ENCODE results near the gene CPED1. TPM values are rescaled to one million over a fixed set of nuclear protein-coding genes. Genes with fewer than 3 reads are reported as not detected.

Gene CPED1
- total RNA-seq, 1 donor from 2014 or later: 0.26 TPM

DNA sequence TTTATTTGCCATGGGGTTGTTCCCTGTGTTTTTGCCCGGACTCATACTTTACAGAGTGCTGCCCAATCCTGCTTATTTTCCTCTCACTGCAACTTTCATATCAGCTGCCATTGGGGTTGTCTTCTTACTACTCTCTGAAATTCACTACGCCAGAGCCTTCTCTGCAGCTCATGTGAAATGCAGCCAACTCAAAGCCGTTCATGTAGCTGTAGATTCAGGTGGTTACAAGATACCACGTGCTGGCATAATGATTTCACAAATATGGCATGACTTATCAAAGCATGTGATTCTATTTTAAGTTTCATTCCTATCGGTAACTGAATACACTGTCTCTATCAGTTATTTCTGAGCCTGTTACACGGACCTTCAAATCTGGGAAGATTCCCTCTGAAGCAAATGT lies 210.0 kb downstream of the CPED1 start:
- FAIRE-seq: peak; percentile 50
- DNase-seq (ENCODE audit: low read depth): no peak
- no peaks in the 10 kb centered on the region for H3K36me3 ChIP-seq (ENCODE audit: control insufficient read depth, insufficient read depth, low read length)

DNA sequence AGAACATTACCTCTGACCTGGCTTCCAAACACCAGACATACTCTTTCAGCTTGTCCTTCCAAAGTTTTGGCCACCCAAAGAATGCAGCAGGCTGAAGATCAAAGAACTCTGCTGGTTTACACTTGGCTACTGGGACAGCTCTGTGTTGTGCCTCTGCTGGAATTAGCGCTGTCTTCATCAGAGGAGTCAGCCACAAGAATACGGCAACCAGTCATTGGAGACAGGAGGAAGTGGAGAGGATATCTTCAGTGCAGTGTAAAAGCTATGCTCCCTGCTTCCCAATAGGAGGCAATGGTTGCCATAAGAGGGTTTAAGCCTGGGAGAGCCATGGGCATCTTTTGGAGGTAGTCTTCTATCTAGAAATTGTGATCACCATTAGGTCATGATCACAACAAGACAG lies 213.6 kb downstream of the CPED1 start:
- TF ChIP-seq, protein P1, sequence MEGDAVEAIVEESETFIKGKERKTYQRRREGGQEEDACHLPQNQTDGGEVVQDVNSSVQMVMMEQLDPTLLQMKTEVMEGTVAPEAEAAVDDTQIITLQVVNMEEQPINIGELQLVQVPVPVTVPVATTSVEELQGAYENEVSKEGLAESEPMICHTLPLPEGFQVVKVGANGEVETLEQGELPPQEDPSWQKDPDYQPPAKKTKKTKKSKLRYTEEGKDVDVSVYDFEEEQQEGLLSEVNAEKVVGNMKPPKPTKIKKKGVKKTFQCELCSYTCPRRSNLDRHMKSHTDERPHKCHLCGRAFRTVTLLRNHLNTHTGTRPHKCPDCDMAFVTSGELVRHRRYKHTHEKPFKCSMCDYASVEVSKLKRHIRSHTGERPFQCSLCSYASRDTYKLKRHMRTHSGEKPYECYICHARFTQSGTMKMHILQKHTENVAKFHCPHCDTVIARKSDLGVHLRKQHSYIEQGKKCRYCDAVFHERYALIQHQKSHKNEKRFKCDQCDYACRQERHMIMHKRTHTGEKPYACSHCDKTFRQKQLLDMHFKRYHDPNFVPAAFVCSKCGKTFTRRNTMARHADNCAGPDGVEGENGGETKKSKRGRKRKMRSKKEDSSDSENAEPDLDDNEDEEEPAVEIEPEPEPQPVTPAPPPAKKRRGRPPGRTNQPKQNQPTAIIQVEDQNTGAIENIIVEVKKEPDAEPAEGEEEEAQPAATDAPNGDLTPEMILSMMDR (IDR thresholded peaks at IDR 0.05; ENCODE audit: insufficient read depth, low read length, severe bottlenecking): no peak
- no peaks in the 10 kb centered on the region for H3K36me3 ChIP-seq (ENCODE audit: control insufficient read depth, insufficient read depth, low read length)
- DNase-seq (ENCODE audit: low read depth): no peak
- H3K27me3 ChIP-seq (ENCODE audit: control insufficient read depth, insufficient read depth, low read length): no peaks in the 10 kb centered on the region
- H3K4me3 ChIP-seq (ENCODE audit: low read depth, low read length): no peak overlapping the region
- FAIRE-seq: no peak

More for the DNA sequence above, 210.0 kb downstream of the CPED1 start:
- no peak overlapping the region for H3K4me3 ChIP-seq (ENCODE audit: low read depth, low read length)
- H3K27me3 ChIP-seq (ENCODE audit: control insufficient read depth, insufficient read depth, low read length): no peaks in the 10 kb centered on the region
- TF ChIP-seq, protein P1 (IDR thresholded peaks at IDR 0.05; ENCODE audit: insufficient read depth, low read length, severe bottlenecking): no peak

DNA sequence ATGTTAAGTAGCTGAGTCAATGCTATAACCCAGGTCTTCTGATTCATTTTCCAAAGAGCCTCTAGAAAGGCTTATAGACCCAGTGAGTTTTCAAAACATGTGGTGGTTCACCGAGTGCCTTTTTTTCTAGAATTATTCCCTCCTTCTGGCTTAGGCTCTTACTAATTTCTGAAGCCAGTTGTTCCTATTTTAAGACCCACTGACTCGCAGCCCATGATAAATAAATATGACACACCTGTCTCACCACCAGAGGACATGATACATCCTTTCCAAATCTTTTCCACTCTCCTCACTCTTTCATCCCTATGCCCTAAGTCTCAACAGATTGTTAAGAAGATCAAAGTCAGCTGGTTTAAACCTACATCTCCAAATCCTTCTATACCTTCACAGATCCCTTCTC lies 214.3 kb downstream of the CPED1 start:
- no peak for FAIRE-seq

DNA sequence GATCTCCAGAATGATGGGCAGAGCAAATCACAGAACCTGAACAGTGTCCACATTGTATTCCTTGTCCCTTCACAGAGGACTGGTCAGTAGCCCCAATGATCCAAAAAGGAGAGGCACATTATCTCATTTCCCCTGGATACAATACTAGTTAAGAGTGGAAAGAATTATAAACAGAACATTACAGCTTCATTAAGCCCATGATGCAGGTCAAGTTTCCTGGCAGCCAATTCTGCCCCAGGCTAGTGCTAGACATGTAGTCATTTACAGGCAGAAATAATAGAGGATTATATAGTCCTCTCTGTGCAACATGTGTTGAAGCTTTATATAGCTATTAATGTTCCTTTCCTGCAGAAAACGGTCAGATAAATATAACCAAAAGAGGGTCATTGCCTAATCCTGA lies 216.0 kb downstream of the CPED1 start:
- FAIRE-seq (no peak), DNase-seq (ENCODE audit: low read depth) (peak; percentile 16)
- Histone ChIP-seq H3K36me3 (ENCODE audit: control insufficient read depth, insufficient read depth, low read length) (no peaks in the 10 kb centered on the region), H3K4me3 (ENCODE audit: low read depth, low read length) (no peak overlapping the region), H3K27me3 (ENCODE audit: control insufficient read depth, insufficient read depth, low read length) (no peaks in the 10 kb centered on the region)
- TF ChIP-seq, protein P1 (IDR thresholded peaks at IDR 0.05; ENCODE audit: insufficient read depth, low read length, severe bottlenecking): no peak

More for the DNA sequence above, 214.3 kb downstream of the CPED1 start:
- DNase-seq (ENCODE audit: low read depth): no peak
- no peaks in the 10 kb centered on the region for H3K36me3 ChIP-seq (ENCODE audit: control insufficient read depth, insufficient read depth, low read length)
- no peaks in the 10 kb centered on the region for H3K27me3 ChIP-seq (ENCODE audit: control insufficient read depth, insufficient read depth, low read length)
- no peak overlapping the region for H3K4me3 ChIP-seq (ENCODE audit: low read depth, low read length)
- TF ChIP-seq, protein P1 (IDR thresholded peaks at IDR 0.05; ENCODE audit: insufficient read depth, low read length, severe bottlenecking): no peak

DNA sequence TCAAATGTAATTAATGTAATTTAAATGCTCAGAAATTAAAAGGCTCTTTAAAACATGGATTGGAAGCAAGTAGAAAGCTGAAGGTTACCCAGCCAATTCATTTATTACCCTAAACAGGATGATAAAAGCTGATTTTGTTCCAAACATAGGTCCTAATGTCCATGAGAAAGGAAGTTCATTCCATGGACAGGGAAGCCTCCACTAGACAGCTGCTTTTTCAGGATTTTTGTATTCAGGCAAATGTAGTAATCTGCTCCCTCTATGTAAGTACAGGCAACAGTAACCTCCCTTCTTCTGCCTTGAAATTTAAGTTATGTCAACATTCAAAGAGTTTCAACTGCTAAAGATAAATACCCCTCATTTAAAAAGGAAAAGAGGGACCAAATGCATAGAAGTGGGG lies 217.3 kb downstream of the CPED1 start:
- DNase-seq (ENCODE audit: low read depth): no peak
- Histone ChIP-seq H3K27me3 (ENCODE audit: control insufficient read depth, insufficient read depth, low read length) (no peaks in the 10 kb centered on the region), H3K36me3 (ENCODE audit: control insufficient read depth, insufficient read depth, low read length) (no peaks in the 10 kb centered on the region), H3K4me3 (ENCODE audit: low read depth, low read length) (no peak overlapping the region)
- TF ChIP-seq, protein P1 (IDR thresholded peaks at IDR 0.05; ENCODE audit: insufficient read depth, low read length, severe bottlenecking): no peak
- FAIRE-seq: no peak

DNA sequence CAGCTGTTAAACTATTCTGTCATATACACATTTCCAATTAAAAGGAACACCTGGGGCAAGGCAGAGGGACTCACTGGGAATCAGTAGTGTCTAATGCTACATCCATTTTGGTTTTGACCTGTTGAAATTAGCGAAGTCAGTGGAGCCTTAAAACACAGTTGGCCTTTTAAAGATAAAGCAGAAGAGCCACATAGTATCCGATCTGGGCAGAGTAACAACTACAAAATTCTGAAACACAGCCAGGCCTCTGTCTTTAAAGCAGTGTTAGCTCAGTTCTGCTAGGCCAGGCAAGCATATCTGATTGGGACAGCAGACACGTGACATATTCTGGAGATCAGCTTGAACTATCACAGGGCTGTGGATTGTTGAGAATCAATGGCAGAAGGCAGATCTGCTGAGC lies 222.7 kb downstream of the CPED1 start:
- no peak for DNase-seq (ENCODE audit: low read depth)
- TF ChIP-seq, protein P1 (IDR thresholded peaks at IDR 0.05; ENCODE audit: insufficient read depth, low read length, severe bottlenecking): no peak
- Histone ChIP-seq H3K36me3 (ENCODE audit: control insufficient read depth, insufficient read depth, low read length) (no peaks in the 10 kb centered on the region), H3K4me3 (ENCODE audit: low read depth, low read length) (no peak overlapping the region), H3K27me3 (ENCODE audit: control insufficient read depth, insufficient read depth, low read length) (no peaks in the 10 kb centered on the region)
- peak; percentile 7 for FAIRE-seq
